Spleen (tissue), 7 donors: ENCODE data around the gene COX4I2.
"Not testable (repeated sequence)": the region's sequence is repeated elsewhere in the genome, so short reads cannot be mapped to it uniquely, and the experiment has no call there.

Experiments used
- POLR2A ChIP-seq, 3 donors: fragments of 450-650 bp; IDR thresholded peaks; one replicate each; pipeline ENCODE4 v1.5.1; 2017; ENCODE audit warnings: antibody characterized with exemption in 3 of 3, mild to moderate bottlenecking in 1 of 3
- TF ChIP-seq, protein P1 (sequence below), 11 experiments: fragments of 200-600 bp in 7 of 11; fragments of 450-650 bp in 4 of 11; sonication (generic) in 4 of 11; IDR thresholded peaks in 8 of 11; conservative IDR thresholded peaks in 3 of 11; 1 replicate in 7 of 11; 2 replicates in 4 of 11; pipeline versions ENCODE4 v1.4.0 to v1.8.0; 2016 to 2021; ENCODE audit warnings: antibody characterized with exemption in 11 of 11, inconsistent platforms in 4 of 11, mild to moderate bottlenecking in 1 of 11
- donor health status: DM: no; HTN: no; CAD: no; lungs with moderate emphysema.
- donor health status: DM: no; HTN: no; CAD: no.
- donor health status: DM: no; HTN: no; CAD: no.

DNA sequence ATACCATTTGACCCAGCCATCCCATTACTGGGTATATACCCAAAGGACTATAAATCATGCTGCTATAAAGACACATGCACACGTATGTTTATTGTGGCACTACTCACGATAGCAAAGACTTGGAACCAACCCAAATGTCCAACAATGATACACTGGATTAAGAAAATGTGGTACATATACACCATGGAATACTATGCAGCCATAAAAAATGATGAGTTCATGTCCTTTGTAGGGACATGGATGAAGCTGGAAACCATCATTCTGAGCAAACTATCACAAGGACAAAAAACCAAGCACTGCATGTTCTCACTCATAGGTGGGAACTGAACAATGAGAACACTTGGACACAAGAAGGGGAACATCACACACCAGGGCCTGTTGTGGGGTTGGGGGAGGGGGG is 9.7 kb upstream of the COX4I2 start:
- TF ChIP-seq, protein P1, sequence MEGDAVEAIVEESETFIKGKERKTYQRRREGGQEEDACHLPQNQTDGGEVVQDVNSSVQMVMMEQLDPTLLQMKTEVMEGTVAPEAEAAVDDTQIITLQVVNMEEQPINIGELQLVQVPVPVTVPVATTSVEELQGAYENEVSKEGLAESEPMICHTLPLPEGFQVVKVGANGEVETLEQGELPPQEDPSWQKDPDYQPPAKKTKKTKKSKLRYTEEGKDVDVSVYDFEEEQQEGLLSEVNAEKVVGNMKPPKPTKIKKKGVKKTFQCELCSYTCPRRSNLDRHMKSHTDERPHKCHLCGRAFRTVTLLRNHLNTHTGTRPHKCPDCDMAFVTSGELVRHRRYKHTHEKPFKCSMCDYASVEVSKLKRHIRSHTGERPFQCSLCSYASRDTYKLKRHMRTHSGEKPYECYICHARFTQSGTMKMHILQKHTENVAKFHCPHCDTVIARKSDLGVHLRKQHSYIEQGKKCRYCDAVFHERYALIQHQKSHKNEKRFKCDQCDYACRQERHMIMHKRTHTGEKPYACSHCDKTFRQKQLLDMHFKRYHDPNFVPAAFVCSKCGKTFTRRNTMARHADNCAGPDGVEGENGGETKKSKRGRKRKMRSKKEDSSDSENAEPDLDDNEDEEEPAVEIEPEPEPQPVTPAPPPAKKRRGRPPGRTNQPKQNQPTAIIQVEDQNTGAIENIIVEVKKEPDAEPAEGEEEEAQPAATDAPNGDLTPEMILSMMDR (IDR thresholded peaks at IDR 0.05 in 8 of 11, conservative IDR thresholded peaks at IDR 0.05 in 3 of 11): not testable (repeated sequence)
- not testable (repeated sequence) for TF ChIP-seq POLR2A (IDR thresholded peaks at IDR 0.05)
